ENCODE measurements around the gene ITPRID1.

DNA sequence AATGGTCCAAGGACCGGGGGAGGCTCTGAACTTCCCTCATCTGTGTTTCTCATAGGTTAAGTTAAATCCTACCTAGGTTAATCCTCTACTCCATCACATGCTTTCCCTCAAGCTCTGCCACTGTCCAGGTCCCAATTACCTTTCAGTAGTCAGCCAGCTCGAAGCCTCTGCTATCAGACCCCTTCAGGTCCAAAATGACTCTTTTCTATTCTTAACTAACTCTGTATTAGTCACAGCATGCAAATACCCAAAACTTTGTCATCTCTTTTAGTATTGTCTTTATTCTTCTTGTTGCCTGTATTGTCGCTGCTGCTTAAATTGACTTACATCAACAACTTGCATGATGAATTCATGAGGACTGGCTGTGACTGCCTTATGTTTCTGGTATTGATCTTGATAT is 188.5 kb downstream of the ITPRID1 start:
- TF ChIP-seq EGR1 (IDR thresholded peaks at IDR 0.05; ENCODE audit: borderline replicate concordance, low read depth, low read length) = no peak
- no peak for TF ChIP-seq BACH1 (IDR thresholded peaks at IDR 0.05; ENCODE audit: low read length)
- no peak for TF ChIP-seq POLR2AphosphoS5 (IDR thresholded peaks at IDR 0.05; ENCODE audit: low read depth, low read length)
- no peak for TF ChIP-seq SRF (IDR thresholded peaks at IDR 0.05; ENCODE audit: low read depth, low read length)
- TF ChIP-seq, protein P1, sequence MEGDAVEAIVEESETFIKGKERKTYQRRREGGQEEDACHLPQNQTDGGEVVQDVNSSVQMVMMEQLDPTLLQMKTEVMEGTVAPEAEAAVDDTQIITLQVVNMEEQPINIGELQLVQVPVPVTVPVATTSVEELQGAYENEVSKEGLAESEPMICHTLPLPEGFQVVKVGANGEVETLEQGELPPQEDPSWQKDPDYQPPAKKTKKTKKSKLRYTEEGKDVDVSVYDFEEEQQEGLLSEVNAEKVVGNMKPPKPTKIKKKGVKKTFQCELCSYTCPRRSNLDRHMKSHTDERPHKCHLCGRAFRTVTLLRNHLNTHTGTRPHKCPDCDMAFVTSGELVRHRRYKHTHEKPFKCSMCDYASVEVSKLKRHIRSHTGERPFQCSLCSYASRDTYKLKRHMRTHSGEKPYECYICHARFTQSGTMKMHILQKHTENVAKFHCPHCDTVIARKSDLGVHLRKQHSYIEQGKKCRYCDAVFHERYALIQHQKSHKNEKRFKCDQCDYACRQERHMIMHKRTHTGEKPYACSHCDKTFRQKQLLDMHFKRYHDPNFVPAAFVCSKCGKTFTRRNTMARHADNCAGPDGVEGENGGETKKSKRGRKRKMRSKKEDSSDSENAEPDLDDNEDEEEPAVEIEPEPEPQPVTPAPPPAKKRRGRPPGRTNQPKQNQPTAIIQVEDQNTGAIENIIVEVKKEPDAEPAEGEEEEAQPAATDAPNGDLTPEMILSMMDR (IDR thresholded peaks at IDR 0.05; ENCODE audit: control extremely low read depth in 1 of 3, insufficient read depth in 1 of 3, low read depth in 1 of 3, low read length in 3 of 3) = no peak
- TF ChIP-seq POLR2A (IDR thresholded peaks at IDR 0.05; ENCODE audit: control extremely low read depth in 1 of 2, low read depth in 2 of 2, low read length in 2 of 2) = no peak
- no peak for TF ChIP-seq HDAC2 (IDR thresholded peaks at IDR 0.05; ENCODE audit: borderline replicate concordance in 1 of 2, low read depth in 2 of 2, low read length in 2 of 2)
- no peak for TF ChIP-seq RNF2 (IDR thresholded peaks at IDR 0.05; ENCODE audit: borderline replicate concordance, low read depth, low read length, missing control alignments, poor library complexity, severe bottlenecking)
- no peak for TF ChIP-seq EP300 (IDR thresholded peaks at IDR 0.05; ENCODE audit: borderline replicate concordance in 1 of 2, low read depth in 2 of 2, low read length in 2 of 2)
- TF ChIP-seq SIRT6 (IDR thresholded peaks at IDR 0.05; ENCODE audit: low read length) = no peak
- no peak for TF ChIP-seq EZH2 (IDR thresholded peaks at IDR 0.05; ENCODE audit: low read depth, low read length, severe bottlenecking)
- no peak for TF ChIP-seq SP4 (IDR thresholded peaks at IDR 0.05; ENCODE audit: low read length)
- TF ChIP-seq, protein P2, sequence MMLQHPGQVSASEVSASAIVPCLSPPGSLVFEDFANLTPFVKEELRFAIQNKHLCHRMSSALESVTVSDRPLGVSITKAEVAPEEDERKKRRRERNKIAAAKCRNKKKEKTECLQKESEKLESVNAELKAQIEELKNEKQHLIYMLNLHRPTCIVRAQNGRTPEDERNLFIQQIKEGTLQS (IDR thresholded peaks at IDR 0.05; ENCODE audit: insufficient read depth, low read depth, low read length) = no peak
